Activated CD4-positive, alpha-beta T cell treated with anti-CD3 and anti-CD28 coated beads, Interleukin-2, amount 10 ng/mL, durations not matched to agents 24 days and 14 days (primary cell): ENCODE data around the gene PTPRJ. TPM values are rescaled to one million over a fixed set of nuclear protein-coding genes. Genes with fewer than 3 reads are reported as not detected.

Experiments used
- DNase-seq: peaks from one replicate; pipeline ENCODE4 v3.0.0; 2022
- H3K27ac Mint-ChIP-seq: one replicate; pipeline ENCODE4 v1.8.0; 2022; ENCODE audit warnings: mild to moderate bottlenecking, mixed read lengths
- H3K27me3 Mint-ChIP-seq: one replicate; pipeline ENCODE4 v1.8.0; 2022; ENCODE audit warnings: mixed read lengths
- H3K36me3 Mint-ChIP-seq: one replicate; pipeline ENCODE4 v1.8.0; 2022; ENCODE audit warnings: low read depth, mild to moderate bottlenecking, mixed read lengths
- H3K4me1 Mint-ChIP-seq: one replicate; pipeline ENCODE4 v1.8.0; 2021; ENCODE audit warnings: mixed read lengths
- H3K4me3 Mint-ChIP-seq: one replicate; pipeline ENCODE4 v1.8.0; 2022; ENCODE audit warnings: mild to moderate bottlenecking, moderate library complexity, mixed read lengths
- H3K9me3 Mint-ChIP-seq: one replicate; pipeline ENCODE4 v1.8.0; 2021; ENCODE audit warnings: mixed read lengths
- intact Hi-C: fragments of 100-400 bp; cut with micrococcal nuclease; formaldehyde crosslinking; loops from one replicate; pipeline ENCODE4 v1.15.1; 2023
- total RNA-seq: library from RNA; stranded (reverse); gene quantifications from 2 replicates; pipeline ENCODE4 v1.2.3, GENCODE V29; 2022

PTPRJ gene
- total RNA-seq, 1 donor from 2014 or later, result 52.2 TPM

DNA sequence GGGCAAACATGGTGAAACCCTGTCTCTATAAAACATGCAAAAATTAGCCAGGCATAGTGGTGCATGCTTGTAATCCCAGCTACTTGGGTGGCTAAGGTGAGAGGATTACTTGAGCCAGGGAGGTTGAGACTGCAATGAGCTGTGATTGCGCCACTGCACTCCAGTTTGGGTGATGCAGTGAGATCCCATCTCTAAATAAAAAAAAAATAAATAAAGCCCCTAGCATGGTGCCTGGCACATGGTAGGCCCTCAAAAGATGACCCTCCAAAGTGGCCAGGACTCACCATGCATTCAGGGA, 74.6 kb downstream of the PTPRJ start:
- no peaks in the 10 kb centered on the region for H3K9me3 Mint-ChIP-seq
- intact Hi-C loops, result loop anchor here (1.0 to 2.0 kb wide), 8 partner anchors 18 to 121 kb away; partner anchors contain the start of gene PTPRJ
- peak overlapping the region; percentile 72 for H3K4me3 Mint-ChIP-seq
- H3K4me1 Mint-ChIP-seq, result peaks cover 80% of the 10 kb centered on the region
- DNase-seq, result no peak
- H3K36me3 Mint-ChIP-seq, result peaks cover 29% of the 10 kb centered on the region
- H3K27ac Mint-ChIP-seq, result peak overlapping the region; percentile 90
- H3K27me3 Mint-ChIP-seq, result no peaks in the 10 kb centered on the region

DNA sequence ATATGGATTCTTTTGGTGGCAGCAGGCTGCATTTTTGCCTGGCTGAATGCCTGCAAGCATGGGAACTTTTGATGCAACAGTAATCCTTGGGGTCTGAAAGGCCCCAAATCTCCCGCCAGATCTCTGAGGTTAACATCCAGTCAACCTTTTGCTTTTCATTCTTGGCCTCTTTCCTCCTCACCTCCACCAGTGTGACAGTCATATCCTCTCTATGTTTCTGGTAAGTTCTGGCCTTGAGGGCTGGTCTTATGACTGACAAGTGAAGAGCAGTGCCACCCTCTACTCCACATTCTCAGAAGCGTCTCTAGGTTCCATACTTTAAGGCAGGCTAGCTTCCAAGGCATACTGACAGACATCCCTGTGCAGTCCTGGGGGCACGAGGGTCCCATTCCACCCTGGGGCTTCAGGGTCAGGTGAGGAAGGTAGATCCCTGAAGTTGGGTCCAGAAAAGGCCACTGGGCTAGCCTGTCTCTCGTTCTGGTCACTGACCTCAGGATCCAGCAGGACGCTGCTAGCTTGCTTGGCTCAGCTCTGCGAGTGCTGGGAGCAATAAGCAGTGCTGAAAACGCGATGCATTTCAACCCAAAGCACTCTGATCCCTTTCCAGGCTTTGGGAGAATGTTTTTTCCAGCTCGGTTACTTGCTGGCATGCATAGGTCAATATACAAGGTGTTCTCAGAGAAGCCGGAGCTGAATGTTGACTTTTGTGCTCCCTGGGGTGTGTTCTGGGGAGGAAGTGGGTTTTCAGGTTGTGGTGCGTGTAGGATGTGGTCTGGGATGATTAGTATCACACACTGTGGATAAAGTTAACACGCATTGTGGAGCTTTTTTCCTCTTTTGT, 75.2 kb downstream of the PTPRJ start:
- H3K36me3 Mint-ChIP-seq, result peaks cover 28% of the 10 kb centered on the region
- peak; percentile 95 for DNase-seq
- intact Hi-C loops, result loop anchor here (1.0 to 2.0 kb wide), 8 partner anchors 17 to 121 kb away; partner anchors contain the start of gene PTPRJ
- peak overlapping the region; percentile 90 for H3K27ac Mint-ChIP-seq
- no peaks in the 10 kb centered on the region for H3K27me3 Mint-ChIP-seq
- H3K9me3 Mint-ChIP-seq, result no peaks in the 10 kb centered on the region
- peak overlapping the region; percentile 44 for H3K4me3 Mint-ChIP-seq
- H3K4me1 Mint-ChIP-seq, result peaks cover 80% of the 10 kb centered on the region

DNA sequence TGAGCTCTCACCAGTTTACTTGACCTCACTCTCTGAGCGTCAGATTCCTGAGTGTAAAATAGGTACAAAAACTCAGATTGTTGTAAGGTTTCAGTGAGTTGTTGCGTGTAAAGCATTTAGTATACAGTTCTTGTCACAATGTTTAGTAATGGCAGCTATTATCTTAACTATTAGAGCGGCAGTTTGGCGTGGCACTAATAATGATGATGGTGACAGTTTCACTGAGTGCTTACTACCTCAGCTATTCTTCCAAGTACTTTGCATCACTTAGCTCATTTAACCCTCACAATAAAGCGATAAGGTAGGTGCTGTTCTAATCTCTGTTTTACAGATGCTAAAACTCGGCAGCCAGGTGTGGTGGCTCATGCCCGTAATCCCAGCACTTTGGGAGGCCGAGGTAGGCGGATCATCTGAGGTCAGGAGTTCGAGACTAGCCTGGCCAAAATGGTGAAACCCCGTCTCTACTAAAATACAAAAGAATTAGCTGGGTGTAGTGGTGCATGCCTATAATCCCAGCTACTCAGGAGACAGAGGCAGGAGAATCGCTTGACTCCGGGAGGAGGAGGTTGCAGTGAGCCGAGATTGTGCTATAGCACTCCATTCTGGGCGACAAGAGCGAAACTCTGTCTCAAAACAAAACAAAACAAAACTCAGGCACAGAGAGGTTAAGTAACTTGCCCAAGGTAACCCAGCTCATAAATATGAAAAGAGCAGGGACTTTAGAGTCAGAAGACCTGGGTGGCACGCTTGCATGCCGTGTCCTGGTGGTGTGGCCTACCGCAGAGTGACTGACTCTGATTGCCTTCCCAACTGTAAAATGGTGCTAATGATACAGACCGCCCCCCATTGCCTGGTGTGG, 76.2 kb downstream of the PTPRJ start:
- Mint-ChIP-seq H3K4me3 (peak overlapping the region; percentile 44), H3K36me3 (peaks cover 32% of the 10 kb centered on the region), H3K9me3 (no peaks in the 10 kb centered on the region), H3K4me1 (peaks cover 82% of the 10 kb centered on the region), H3K27me3 (no peaks in the 10 kb centered on the region), H3K27ac (peak overlapping the region; percentile 90)
- intact Hi-C loops, result no loop called here
- no peak for DNase-seq

DNA sequence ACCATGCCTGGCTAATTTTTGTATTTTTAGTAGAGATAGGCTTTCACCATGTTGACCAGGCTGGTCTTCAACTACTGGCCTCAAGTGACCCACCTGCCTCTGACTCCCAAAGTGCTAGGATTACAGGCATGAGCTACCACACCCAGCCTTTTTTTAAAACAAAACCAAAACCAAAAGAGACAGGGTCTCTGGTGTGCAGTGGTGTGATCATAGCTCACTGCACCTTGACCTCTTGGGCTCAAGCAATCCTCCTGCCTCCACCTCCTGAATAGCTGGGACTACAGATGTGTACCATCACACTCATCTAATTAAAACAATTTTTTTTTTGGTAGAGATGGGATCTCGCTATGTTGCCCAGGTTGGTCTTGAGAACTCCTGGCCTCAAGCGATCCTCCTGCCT, 77.7 kb downstream of the PTPRJ start:
- no peaks in the 10 kb centered on the region for H3K27me3 Mint-ChIP-seq

DNA sequence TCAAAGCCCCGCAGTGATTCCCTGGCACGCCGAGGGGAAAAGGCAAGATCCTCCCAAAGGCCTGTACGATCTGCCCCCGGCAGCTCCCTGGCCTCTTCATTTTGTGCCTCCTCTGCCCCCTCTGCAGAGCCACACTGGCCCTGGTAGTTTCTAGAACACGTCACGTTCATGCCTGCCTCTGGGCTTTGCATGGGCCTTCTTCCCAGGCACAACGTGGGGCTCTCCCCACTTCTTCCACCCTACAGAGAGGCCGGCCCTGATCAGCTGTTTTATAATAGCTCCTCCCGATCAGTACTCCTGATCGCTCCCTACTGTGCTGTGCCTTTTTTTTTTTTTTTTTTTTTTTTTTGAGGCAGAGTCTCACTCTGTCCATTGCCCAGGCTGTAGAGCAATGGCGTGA, 78.4 kb downstream of the PTPRJ start:
- no peak for DNase-seq
- peaks cover 32% of the 10 kb centered on the region for H3K36me3 Mint-ChIP-seq
- peak overlapping the region; percentile 90 for H3K27ac Mint-ChIP-seq
- intact Hi-C loops, result no loop called here
- H3K4me1 Mint-ChIP-seq, result peaks cover 81% of the 10 kb centered on the region
- no peaks in the 10 kb centered on the region for H3K9me3 Mint-ChIP-seq
- peak overlapping the region; percentile 44 for H3K4me3 Mint-ChIP-seq
- no peaks in the 10 kb centered on the region for H3K27me3 Mint-ChIP-seq

More for the DNA sequence above, 77.7 kb downstream of the PTPRJ start:
- H3K9me3 Mint-ChIP-seq, result no peaks in the 10 kb centered on the region
- peaks cover 27% of the 10 kb centered on the region for H3K36me3 Mint-ChIP-seq
- intact Hi-C loops, result no loop called here
- H3K27ac Mint-ChIP-seq, result peak overlapping the region; percentile 90
- peak; percentile 71 for DNase-seq
- H3K4me1 Mint-ChIP-seq, result peaks cover 75% of the 10 kb centered on the region
- peak overlapping the region; percentile 44 for H3K4me3 Mint-ChIP-seq

DNA sequence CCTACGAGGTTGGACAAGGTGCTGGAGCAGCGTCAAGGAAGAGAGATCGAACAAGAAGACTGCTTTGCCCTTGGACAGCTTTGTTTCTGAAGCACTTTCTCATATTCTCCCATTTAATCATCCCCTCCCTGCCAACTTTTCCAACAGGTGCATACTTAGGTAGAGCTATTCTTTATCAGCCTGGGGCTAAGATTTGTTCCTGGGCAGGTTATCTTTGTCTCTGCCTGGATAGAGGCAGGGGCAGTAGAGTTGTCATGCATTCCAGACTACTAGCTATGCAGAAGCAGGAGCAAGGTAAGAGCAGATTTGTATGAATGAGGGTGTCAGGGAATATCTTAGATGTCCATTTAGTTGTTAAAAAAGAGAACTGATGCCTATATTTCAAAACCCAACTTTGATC, 82.3 kb downstream of the PTPRJ start:
- no peak for DNase-seq
- intact Hi-C loops, result no loop called here
- H3K4me3 Mint-ChIP-seq, result no peak overlapping the region
- no peaks in the 10 kb centered on the region for H3K27me3 Mint-ChIP-seq
- H3K4me1 Mint-ChIP-seq, result peaks cover 63% of the 10 kb centered on the region
- no peak overlapping the region for H3K27ac Mint-ChIP-seq
- no peaks in the 10 kb centered on the region for H3K9me3 Mint-ChIP-seq
- peaks cover 33% of the 10 kb centered on the region for H3K36me3 Mint-ChIP-seq

DNA sequence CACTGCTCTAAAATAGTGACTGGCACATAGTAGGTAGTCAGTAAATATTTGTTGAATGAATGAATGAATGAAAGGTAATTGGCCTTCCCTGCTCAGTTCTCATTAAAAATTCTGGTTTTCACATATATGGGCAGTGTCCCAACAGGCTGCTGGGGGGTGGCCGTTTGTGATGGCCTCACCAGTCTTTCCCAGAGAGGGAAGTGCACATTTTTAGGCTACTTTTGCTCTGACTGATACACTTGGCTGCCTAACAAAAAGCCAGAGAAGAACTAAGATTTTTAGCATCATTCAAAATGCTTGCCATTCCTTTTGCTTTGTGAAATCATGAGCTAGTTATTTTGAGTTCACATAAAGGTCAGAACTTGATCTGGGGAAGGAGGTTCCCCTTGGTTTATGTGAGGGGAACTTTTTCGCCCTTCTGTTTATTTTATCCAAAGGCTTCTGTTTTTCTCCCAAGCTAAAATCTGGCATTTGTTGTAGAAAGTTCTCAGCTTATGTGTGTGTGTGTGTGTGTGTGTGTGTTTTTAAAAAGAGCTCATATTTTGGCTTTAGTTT, 83.1 kb downstream of the PTPRJ start:
- Mint-ChIP-seq H3K4me3 (no peak overlapping the region), H3K9me3 (no peaks in the 10 kb centered on the region), H3K4me1 (peaks cover 59% of the 10 kb centered on the region), H3K27ac (peak overlapping the region; percentile 10), H3K36me3 (peaks cover 37% of the 10 kb centered on the region), H3K27me3 (no peaks in the 10 kb centered on the region)
- no peak for DNase-seq
- intact Hi-C loops, result no loop called here

DNA sequence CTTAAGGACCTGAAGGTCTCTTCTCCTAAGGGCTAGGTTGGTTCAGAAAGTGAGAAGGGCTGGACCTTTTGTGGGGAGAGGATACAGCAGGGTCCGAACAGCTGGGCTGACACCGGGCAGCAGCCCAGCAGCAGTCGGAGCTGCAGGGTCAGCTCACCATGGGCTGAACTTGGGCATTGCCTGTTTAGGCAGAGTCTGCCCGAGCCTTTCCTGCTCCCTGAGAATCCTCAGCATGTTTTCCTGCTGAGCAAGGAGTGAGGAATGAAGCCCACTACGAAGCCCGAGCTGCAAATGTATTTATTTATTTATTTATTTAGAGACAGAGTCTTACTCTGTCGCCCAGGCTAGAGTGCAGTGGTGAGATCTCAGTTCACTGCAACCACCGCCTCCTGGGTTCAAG, 83.9 kb downstream of the PTPRJ start:
- DNase-seq, result no peak
- Mint-ChIP-seq H3K36me3 (peaks cover 41% of the 10 kb centered on the region), H3K27me3 (no peaks in the 10 kb centered on the region), H3K9me3 (no peaks in the 10 kb centered on the region), H3K27ac (peak overlapping the region; percentile 10), H3K4me3 (no peak overlapping the region), H3K4me1 (peaks cover 54% of the 10 kb centered on the region)
- intact Hi-C loops, result no loop called here

DNA sequence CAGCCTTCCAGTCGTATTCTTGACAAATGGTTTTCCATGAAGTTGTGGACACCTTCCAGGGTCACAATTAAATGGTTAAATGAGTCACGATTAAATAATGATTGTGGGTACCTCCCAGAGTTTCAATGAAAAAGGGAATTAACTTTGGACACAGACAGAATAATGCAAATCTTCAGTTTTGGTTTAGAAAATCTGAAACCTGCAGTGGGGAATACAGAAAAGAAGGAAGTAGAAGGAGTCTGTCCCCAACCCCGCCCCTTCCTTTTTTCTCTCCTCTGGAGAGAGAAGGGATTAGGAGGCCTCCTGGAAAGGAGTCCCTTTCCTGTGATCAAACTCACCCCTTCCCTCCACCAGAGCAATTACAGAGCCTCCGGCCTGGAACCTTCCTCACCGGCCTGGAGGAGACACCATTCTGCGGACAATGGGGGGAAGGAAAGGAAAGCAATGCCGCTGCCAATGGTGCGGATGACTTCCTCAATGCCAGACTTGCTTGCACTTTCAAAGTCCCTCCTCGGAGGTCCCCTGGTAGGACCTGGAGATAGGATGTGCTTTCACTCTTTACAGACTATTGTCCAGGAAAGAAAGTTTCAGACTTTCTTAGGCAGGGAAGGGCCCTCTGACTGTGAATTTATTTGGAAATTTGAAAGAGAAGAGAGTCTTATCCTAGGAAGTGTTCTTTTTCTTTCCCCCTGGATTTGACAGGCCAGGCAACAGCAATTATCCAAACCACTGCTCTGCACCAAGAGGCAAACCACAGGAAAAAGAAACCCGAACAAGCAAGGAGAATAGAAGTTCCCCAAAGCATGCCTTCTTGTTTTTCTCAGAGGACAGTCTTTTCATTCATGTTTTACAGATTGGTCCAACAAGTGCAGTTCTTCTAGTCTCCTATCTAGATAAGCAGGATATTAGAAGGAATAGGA, 86.8 kb downstream of the PTPRJ start:
- H3K9me3 Mint-ChIP-seq, result no peaks in the 10 kb centered on the region
- H3K27me3 Mint-ChIP-seq, result no peaks in the 10 kb centered on the region
- no peak for DNase-seq
- intact Hi-C loops, result no loop called here
- H3K4me3 Mint-ChIP-seq, result no peak overlapping the region
- peaks cover 32% of the 10 kb centered on the region for H3K4me1 Mint-ChIP-seq
- peaks cover 43% of the 10 kb centered on the region for H3K36me3 Mint-ChIP-seq
- peak overlapping the region; percentile 45 for H3K27ac Mint-ChIP-seq

DNA sequence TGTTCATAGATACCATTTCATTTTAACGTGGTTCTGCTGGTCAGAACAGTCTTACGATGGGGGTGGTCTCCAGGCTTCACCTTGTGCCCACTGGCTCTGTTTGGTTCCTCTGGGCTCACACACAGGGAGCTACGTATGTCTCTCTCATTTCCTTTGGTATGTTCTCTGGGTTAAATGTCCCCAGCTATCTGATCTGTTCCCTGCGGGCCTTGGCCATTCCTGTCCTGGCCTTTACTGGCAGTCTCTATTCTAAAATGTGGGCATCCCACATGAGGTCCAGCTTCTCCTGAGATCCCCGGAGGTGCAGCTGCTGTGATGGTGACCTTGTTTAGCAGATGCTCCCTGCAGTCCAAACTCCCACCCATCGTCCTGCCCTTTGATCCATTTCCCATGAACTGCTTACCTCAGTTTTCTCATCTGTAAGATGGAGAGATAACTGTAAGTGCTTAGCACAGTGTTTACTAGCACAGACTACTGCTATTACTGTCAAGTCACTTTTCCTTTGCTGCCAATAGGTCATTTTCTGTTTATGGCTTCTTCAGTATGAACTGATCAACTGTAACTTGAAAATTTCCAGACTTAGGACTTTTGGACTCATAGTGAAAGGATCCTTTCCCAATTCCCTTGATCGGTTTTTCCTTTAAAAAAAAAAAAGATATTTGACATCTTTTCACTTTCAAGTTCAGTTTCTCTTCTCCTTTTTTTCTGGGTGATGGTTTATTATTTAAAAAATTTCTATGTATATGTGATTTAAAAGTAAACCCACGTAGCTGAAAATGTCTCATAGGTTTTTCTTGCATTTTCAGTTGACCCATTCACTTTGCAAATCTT, 92.9 kb downstream of the PTPRJ start:
- intact Hi-C loops, result loop anchor here (2.0 to 5.0 kb wide), 2 partner anchors 18 to 34 kb away; no protein-coding TSS in a partner anchor
- H3K4me3 Mint-ChIP-seq, result peak overlapping the region; percentile 40

DNA sequence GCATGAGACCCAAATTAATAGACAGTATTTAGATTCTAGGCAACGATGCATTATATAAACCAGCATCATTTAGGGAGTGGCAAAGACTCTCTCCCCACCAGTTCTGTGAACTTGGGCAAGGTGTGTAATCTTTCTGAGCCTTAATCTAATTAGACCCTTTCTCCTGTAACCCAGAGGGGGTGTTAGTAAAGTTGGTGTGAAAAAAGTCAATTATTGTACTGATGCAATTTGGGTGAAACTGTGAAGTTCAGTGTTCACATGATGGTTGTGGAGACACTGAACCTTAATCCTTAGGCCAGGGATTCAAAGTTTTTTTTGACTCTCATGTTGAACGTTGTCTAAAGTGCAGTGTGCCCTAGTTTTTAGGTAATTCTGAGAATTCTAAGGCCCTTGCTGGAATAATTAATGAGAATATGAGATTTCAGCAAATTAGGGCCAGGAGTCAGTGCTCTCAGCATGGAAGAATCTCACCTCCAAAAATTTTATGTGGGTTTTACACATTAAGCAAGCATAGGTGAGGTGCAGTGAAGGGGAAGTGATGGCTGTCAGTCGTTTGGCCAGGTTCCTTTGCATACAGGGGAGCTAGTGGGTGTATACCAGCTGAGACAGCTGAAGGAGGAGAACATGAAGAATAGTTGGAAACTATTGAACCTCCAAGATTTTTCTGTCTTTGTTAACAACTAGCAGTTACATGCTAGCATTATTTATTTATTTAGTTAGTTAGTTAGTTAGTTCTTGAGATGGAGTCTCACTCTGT, 94.2 kb downstream of the PTPRJ start:
- no peaks in the 10 kb centered on the region for H3K27me3 Mint-ChIP-seq
- peaks cover 38% of the 10 kb centered on the region for H3K4me1 Mint-ChIP-seq
- no peak for DNase-seq
- no peak overlapping the region for H3K27ac Mint-ChIP-seq
- H3K4me3 Mint-ChIP-seq, result no peak overlapping the region
- H3K9me3 Mint-ChIP-seq, result no peaks in the 10 kb centered on the region
- peaks cover 50% of the 10 kb centered on the region for H3K36me3 Mint-ChIP-seq
- intact Hi-C loops, result loop anchor here (5.0 kb wide), 1 partner anchor 33 kb away; no protein-coding TSS in a partner anchor

More for the DNA sequence above, 92.9 kb downstream of the PTPRJ start:
- no peak for DNase-seq
- peaks cover 31% of the 10 kb centered on the region for H3K4me1 Mint-ChIP-seq
- H3K27ac Mint-ChIP-seq, result peak overlapping the region; percentile 92
- H3K36me3 Mint-ChIP-seq, result peaks cover 53% of the 10 kb centered on the region
- H3K9me3 Mint-ChIP-seq, result no peaks in the 10 kb centered on the region
- H3K27me3 Mint-ChIP-seq, result no peaks in the 10 kb centered on the region

DNA sequence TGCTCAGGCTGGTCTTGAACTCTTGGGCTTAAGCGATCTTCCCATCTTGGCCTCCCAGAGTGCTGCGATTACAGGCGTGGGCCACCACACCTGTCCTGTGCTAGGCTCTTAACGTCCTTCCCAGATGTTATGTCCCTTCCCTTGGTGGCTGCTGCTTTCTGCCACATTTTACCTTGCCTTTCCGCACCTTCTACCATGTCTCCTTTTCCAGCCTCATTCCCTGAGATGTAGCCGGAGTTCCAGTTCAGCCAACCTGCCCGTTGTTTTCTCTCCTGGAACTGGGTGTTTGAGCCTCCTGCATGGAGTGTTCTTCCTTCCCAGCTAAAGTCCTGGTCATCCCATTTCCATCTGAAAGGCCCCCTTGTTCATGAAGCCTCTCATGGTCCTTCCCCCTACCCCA, 95.3 kb downstream of the PTPRJ start:
- Mint-ChIP-seq H3K4me1 (peaks cover 48% of the 10 kb centered on the region), H3K27ac (peak overlapping the region; percentile 64), H3K36me3 (peaks cover 45% of the 10 kb centered on the region), H3K4me3 (no peak overlapping the region), H3K9me3 (no peaks in the 10 kb centered on the region), H3K27me3 (no peaks in the 10 kb centered on the region)
- intact Hi-C loops, result no loop called here
- no peak for DNase-seq
